OCI-LY7 (cell line): ENCODE measurements around the gene GOLM1. TPM values are rescaled to one million over a fixed set of nuclear protein-coding genes. Genes with fewer than 3 reads are reported as not detected.

Source experiments
- BruUV-seq: library from RNA; stranded (reverse); fragments of 400-500 nt; replicated peaks from 2 replicates; lab custom pipeline; 2021; lab: Mats Ljungman, UMichigan
- CTCF ChIA-PET: fragments of 300-600 bp; sonication (Branson Sonifier 250); formaldehyde crosslinking; loops from one replicate; lab custom pipeline; 2022; ENCODE audit warnings: antibody characterized with exemption; ENCODE audit not compliant: unreplicated experiment; lab: Charles Lee
- POLR2A ChIA-PET: fragments of 300-600 bp; sonication (Branson Sonifier 250); formaldehyde crosslinking; loops from one replicate; lab custom pipeline; 2022; ENCODE audit warnings: antibody characterized with exemption; lab: Charles Lee
- DNase-seq: peaks from one replicate; pipeline ENCODE4 v3.0.0-alpha.2; 2015; ENCODE audit warnings: low spot score
- H2AFZ ChIP-seq: fragments of 200-600 bp; sonication (generic), shearing (Covaris generic); 2 replicates; pipeline ENCODE4 v1.6.1; 2014; ENCODE audit warnings: mild to moderate bottlenecking, antibody characterized with exemption, low read length, moderate library complexity
- H3K27ac ChIP-seq: fragments of 200-600 bp; sonication (generic); 2 replicates; pipeline ENCODE4 v1.5.1; 2014; ENCODE audit warnings: mixed run types, low read depth, mild to moderate bottlenecking, moderate library complexity, low read length, inconsistent platforms; ENCODE audit not compliant: poor library complexity, severe bottlenecking
- H3K36me3 ChIP-seq: fragments of 200-600 bp; sonication (generic); 2 replicates; pipeline ENCODE4 v1.6.1; 2014; ENCODE audit warnings: mild to moderate bottlenecking, antibody characterized with exemption, low read length, moderate library complexity, mixed read lengths; ENCODE audit not compliant: insufficient read depth
- H3K4me1 ChIP-seq: fragments of 200-600 bp; sonication (generic); 2 replicates; pipeline ENCODE4 v1.5.1; 2014; ENCODE audit warnings: mild to moderate bottlenecking, low read length; ENCODE audit not compliant: insufficient read depth, poor library complexity, severe bottlenecking
- H3K4me2 ChIP-seq: fragments of 200-600 bp; sonication (generic); 2 replicates; pipeline ENCODE4 v1.6.1; 2014; ENCODE audit warnings: mild to moderate bottlenecking, low read length
- H3K4me3 ChIP-seq: fragments of 200-600 bp; sonication (generic); 2 replicates; pipeline ENCODE4 v1.5.1; 2014; ENCODE audit warnings: mild to moderate bottlenecking, low read depth, low read length; ENCODE audit not compliant: poor library complexity, severe bottlenecking
- H3K79me2 ChIP-seq: fragments of 200-600 bp; sonication (generic); 2 replicates; pipeline ENCODE4 v1.6.1; 2016; ENCODE audit warnings: low read depth, mild to moderate bottlenecking, low read length, moderate library complexity, mixed read lengths; ENCODE audit not compliant: insufficient read depth
- H3K9me2 ChIP-seq: fragments of 200-600 bp; sonication (generic); 2 replicates; pipeline ENCODE4 v1.6.1; 2016; ENCODE audit warnings: mild to moderate bottlenecking, low read length, mixed read lengths; ENCODE audit not compliant: insufficient read depth
- H3K9me3 ChIP-seq: fragments of 200-600 bp; sonication (generic); 2 replicates; pipeline ENCODE4 v1.6.1; 2014; ENCODE audit warnings: mild to moderate bottlenecking, mixed run types, low read length, mixed read lengths
- H4K20me1 ChIP-seq: fragments of 200-600 bp; sonication (generic); 2 replicates; pipeline ENCODE4 v1.6.1; 2014; ENCODE audit warnings: mild to moderate bottlenecking, antibody characterized with exemption, low read length, moderate library complexity, mixed read lengths; ENCODE audit not compliant: insufficient read depth
- CTCF ChIP-seq: fragments of 200-600 bp; sonication (generic); conservative IDR thresholded peaks from 2 replicates; pipeline ENCODE4 v1.5.1; 2014; ENCODE audit warnings: mild to moderate bottlenecking, antibody characterized with exemption, low read length, moderate library complexity, mixed read lengths
- EZH2phosphoT487 ChIP-seq: fragments of 200-600 bp; sonication (generic); IDR thresholded peaks from 2 replicates; pipeline ENCODE4 v1.6.1; 2018; ENCODE audit warnings: low read depth, borderline replicate concordance, mild to moderate bottlenecking, mixed run types, antibody characterized with exemption, low read length, moderate library complexity, mixed read lengths
- intact Hi-C: fragments of 100-400 bp; cut with micrococcal nuclease; formaldehyde crosslinking; loops from one replicate; pipeline ENCODE4 v1.10.0; 2022; ENCODE audit not compliant: unreplicated experiment
- total RNA-seq, 2 experiments: library from RNA; depleted of rRNA in 1 of 2; stranded (reverse); fragments of >200 nt in 1 of 2; shearing (Covaris generic) in 1 of 2; gene quantifications; 2 replicates each; pipeline ENCODE4 v1.2.3, GENCODE V29; 2014 to 2022

GOLM1 gene
- total RNA-seq, 2 experiments from 2014 or later, result 0.16 TPM; not detected in 1

GRCh38 chr9:85995097-85995496 is 104.3 kb downstream of the GOLM1 start:
- H3K79me2 ChIP-seq, result no peaks in the 10 kb centered on the region
- ChIA-PET POLR2A (interaction anchor here (0.7 kb wide), 1 partner anchor 19 kb away, joined by 4 read pairs; no protein-coding TSS in a partner anchor), CTCF (no interaction called here)
- no peak overlapping the region for H3K27ac ChIP-seq
- BruUV-seq, result no TSS peak
- H3K9me2 ChIP-seq, result no peaks in the 10 kb centered on the region
- H3K4me2 ChIP-seq, result no peak overlapping the region
- H4K20me1 ChIP-seq, result no peaks in the 10 kb centered on the region
- no peak for DNase-seq
- no peaks in the 10 kb centered on the region for H3K4me1 ChIP-seq
- no peak for TF ChIP-seq CTCF
- no peak for TF ChIP-seq EZH2phosphoT487
- H2AFZ ChIP-seq, result no peak overlapping the region
- no peaks in the 10 kb centered on the region for H3K9me3 ChIP-seq
- intact Hi-C loops, result no loop called here
- H3K36me3 ChIP-seq, result peaks cover 35% of the 10 kb centered on the region
- H3K4me3 ChIP-seq, result no peak overlapping the region

DNA sequence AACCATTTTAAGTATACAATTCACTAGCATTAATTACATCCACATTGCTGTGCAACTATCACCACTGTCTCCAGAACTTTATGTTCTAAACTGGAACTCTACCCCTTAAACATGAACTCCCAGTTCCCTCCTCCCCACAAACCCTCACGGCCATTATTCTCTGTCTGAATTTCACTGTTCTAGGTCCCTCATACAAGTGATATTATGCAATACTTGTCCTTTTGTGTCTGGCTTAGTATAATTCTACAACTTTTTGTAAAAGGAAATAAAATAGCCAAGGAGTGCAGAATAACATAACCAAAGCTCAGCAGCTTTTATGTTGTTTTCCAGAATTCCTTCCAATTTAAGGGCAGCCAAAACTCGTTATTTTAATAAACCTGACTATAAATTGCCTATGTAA is 105.2 kb downstream of the GOLM1 start:
- H3K9me2 ChIP-seq, result no peaks in the 10 kb centered on the region
- BruUV-seq, result no TSS peak
- H3K27ac ChIP-seq, result no peak overlapping the region
- no peaks in the 10 kb centered on the region for H3K79me2 ChIP-seq
- CTCF ChIA-PET, result no interaction called here
- intact Hi-C loops, result no loop called here
- no peaks in the 10 kb centered on the region for H4K20me1 ChIP-seq
- TF ChIP-seq CTCF (no peak), EZH2phosphoT487 (no peak)
- H3K9me3 ChIP-seq, result no peaks in the 10 kb centered on the region
- peaks cover 28% of the 10 kb centered on the region for H3K36me3 ChIP-seq
- no peak for DNase-seq
- H3K4me1 ChIP-seq, result no peaks in the 10 kb centered on the region
- no peak overlapping the region for H3K4me3 ChIP-seq
- POLR2A ChIA-PET, result no interaction called here
- no peak overlapping the region for H3K4me2 ChIP-seq
- no peak overlapping the region for H2AFZ ChIP-seq

- ChIA-PET POLR2A (interaction anchor here (0.6 kb wide), 2 partner anchors 38 to 48 kb away, joined by 3 read pairs; no protein-coding TSS in a partner anchor), CTCF (no interaction called here)
- DNase-seq, result no peak
- Histone ChIP-seq H3K79me2 (no peaks in the 10 kb centered on the region), H3K4me1 (no peaks in the 10 kb centered on the region), H2AFZ (no peak overlapping the region), H3K4me3 (no peak overlapping the region), H4K20me1 (no peaks in the 10 kb centered on the region), H3K9me2 (no peaks in the 10 kb centered on the region), H3K4me2 (no peak overlapping the region), H3K9me3 (no peaks in the 10 kb centered on the region), H3K27ac (no peak overlapping the region), H3K36me3 (peaks cover 26% of the 10 kb centered on the region)
- TF ChIP-seq CTCF (no peak), EZH2phosphoT487 (no peak)
- BruUV-seq, result no TSS peak
- intact Hi-C loops, result no loop called here
Observed at GRCh38 chr9:85987236-85987635, 112.1 kb downstream of the GOLM1 start.
